OCI-LY7 (cell line): ENCODE data around the gene SPOPL. TPM values are rescaled to one million over a fixed set of nuclear protein-coding genes. Genes with fewer than 3 reads are reported as not detected.

ENCODE experiments used
- BruUV-seq: library from RNA; stranded (reverse); fragments of 400-500 nt; replicated peaks from 2 replicates; lab custom pipeline; 2021; lab: Mats Ljungman, UMichigan
- CTCF ChIA-PET: fragments of 300-600 bp; sonication (Branson Sonifier 250); formaldehyde crosslinking; loops from one replicate; lab custom pipeline; 2022; ENCODE audit warnings: antibody characterized with exemption; ENCODE audit not compliant: unreplicated experiment; lab: Charles Lee
- POLR2A ChIA-PET: fragments of 300-600 bp; sonication (Branson Sonifier 250); formaldehyde crosslinking; loops from one replicate; lab custom pipeline; 2022; ENCODE audit warnings: antibody characterized with exemption; lab: Charles Lee
- DNase-seq: peaks from one replicate; pipeline ENCODE4 v3.0.0-alpha.2; 2015; ENCODE audit warnings: low spot score
- H2AFZ ChIP-seq: fragments of 200-600 bp; sonication (generic), shearing (Covaris generic); 2 replicates; pipeline ENCODE4 v1.6.1; 2014; ENCODE audit warnings: mild to moderate bottlenecking, antibody characterized with exemption, low read length, moderate library complexity
- H3K27ac ChIP-seq: fragments of 200-600 bp; sonication (generic); 2 replicates; pipeline ENCODE4 v1.5.1; 2014; ENCODE audit warnings: mixed run types, low read depth, mild to moderate bottlenecking, moderate library complexity, low read length, inconsistent platforms; ENCODE audit not compliant: poor library complexity, severe bottlenecking
- H3K36me3 ChIP-seq: fragments of 200-600 bp; sonication (generic); 2 replicates; pipeline ENCODE4 v1.6.1; 2014; ENCODE audit warnings: mild to moderate bottlenecking, antibody characterized with exemption, low read length, moderate library complexity, mixed read lengths; ENCODE audit not compliant: insufficient read depth
- H3K4me1 ChIP-seq: fragments of 200-600 bp; sonication (generic); 2 replicates; pipeline ENCODE4 v1.5.1; 2014; ENCODE audit warnings: mild to moderate bottlenecking, low read length; ENCODE audit not compliant: insufficient read depth, poor library complexity, severe bottlenecking
- H3K4me2 ChIP-seq: fragments of 200-600 bp; sonication (generic); 2 replicates; pipeline ENCODE4 v1.6.1; 2014; ENCODE audit warnings: mild to moderate bottlenecking, low read length
- H3K4me3 ChIP-seq: fragments of 200-600 bp; sonication (generic); 2 replicates; pipeline ENCODE4 v1.5.1; 2014; ENCODE audit warnings: mild to moderate bottlenecking, low read depth, low read length; ENCODE audit not compliant: poor library complexity, severe bottlenecking
- H3K79me2 ChIP-seq: fragments of 200-600 bp; sonication (generic); 2 replicates; pipeline ENCODE4 v1.6.1; 2016; ENCODE audit warnings: low read depth, mild to moderate bottlenecking, low read length, moderate library complexity, mixed read lengths; ENCODE audit not compliant: insufficient read depth
- H3K9me2 ChIP-seq: fragments of 200-600 bp; sonication (generic); 2 replicates; pipeline ENCODE4 v1.6.1; 2016; ENCODE audit warnings: mild to moderate bottlenecking, low read length, mixed read lengths; ENCODE audit not compliant: insufficient read depth
- H3K9me3 ChIP-seq: fragments of 200-600 bp; sonication (generic); 2 replicates; pipeline ENCODE4 v1.6.1; 2014; ENCODE audit warnings: mild to moderate bottlenecking, mixed run types, low read length, mixed read lengths
- H4K20me1 ChIP-seq: fragments of 200-600 bp; sonication (generic); 2 replicates; pipeline ENCODE4 v1.6.1; 2014; ENCODE audit warnings: mild to moderate bottlenecking, antibody characterized with exemption, low read length, moderate library complexity, mixed read lengths; ENCODE audit not compliant: insufficient read depth
- EZH2phosphoT487 ChIP-seq: fragments of 200-600 bp; sonication (generic); IDR thresholded peaks from 2 replicates; pipeline ENCODE4 v1.6.1; 2018; ENCODE audit warnings: low read depth, borderline replicate concordance, mild to moderate bottlenecking, mixed run types, antibody characterized with exemption, low read length, moderate library complexity, mixed read lengths
- intact Hi-C: fragments of 100-400 bp; cut with micrococcal nuclease; formaldehyde crosslinking; loops from one replicate; pipeline ENCODE4 v1.10.0; 2022; ENCODE audit not compliant: unreplicated experiment
- total RNA-seq, 2 experiments: library from RNA; depleted of rRNA in 1 of 2; stranded (reverse); fragments of >200 nt in 1 of 2; shearing (Covaris generic) in 1 of 2; gene quantifications; 2 replicates each; pipeline ENCODE4 v1.2.3, GENCODE V29; 2014 to 2022
- TF ChIP-seq, protein P1 (sequence below): fragments of 200-600 bp; sonication (generic); conservative IDR thresholded peaks from 2 replicates; pipeline ENCODE4 v1.5.1; 2014; ENCODE audit warnings: mild to moderate bottlenecking, antibody characterized with exemption, low read length, moderate library complexity, mixed read lengths

Gene SPOPL
- total RNA-seq, 2 experiments from 2014 or later, result 11.4 to 18.3 TPM

DNA sequence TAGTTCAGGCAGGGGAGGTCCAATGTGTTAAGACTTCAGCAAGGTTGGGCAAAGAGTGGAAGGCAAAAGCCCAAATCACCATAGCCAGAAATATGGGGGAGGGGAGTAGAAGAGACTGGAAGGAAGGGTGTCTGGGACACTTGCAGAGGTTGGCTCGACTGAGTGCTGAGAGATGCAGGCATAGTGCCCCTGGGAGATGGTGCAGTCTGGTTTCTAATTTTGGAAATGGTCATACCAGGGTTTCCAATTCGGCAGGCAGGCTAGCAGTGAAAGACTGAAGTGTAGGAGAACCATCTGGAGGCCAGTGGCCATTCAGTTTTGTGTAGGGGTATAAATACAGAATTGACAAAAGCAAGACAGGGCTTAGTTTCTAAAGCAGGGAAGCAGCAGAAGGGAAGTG, 6.2 kb upstream of the SPOPL start:
- POLR2A ChIA-PET, result interaction anchor here (0.8 kb wide), 1 partner anchor 13 kb away, joined by 4 read pairs; no protein-coding TSS in a partner anchor
- no peaks in the 10 kb centered on the region for H3K9me2 ChIP-seq
- intact Hi-C loops, result no loop called here
- no TSS peak for BruUV-seq
- H3K4me2 ChIP-seq, result no peak overlapping the region
- no peaks in the 10 kb centered on the region for H3K36me3 ChIP-seq
- H3K9me3 ChIP-seq, result no peaks in the 10 kb centered on the region
- DNase-seq, result no peak
- no peaks in the 10 kb centered on the region for H3K79me2 ChIP-seq
- no peaks in the 10 kb centered on the region for H3K4me1 ChIP-seq
- H2AFZ ChIP-seq, result no peak overlapping the region
- H4K20me1 ChIP-seq, result no peaks in the 10 kb centered on the region
- no peak overlapping the region for H3K27ac ChIP-seq
- H3K4me3 ChIP-seq, result no peak overlapping the region
- CTCF ChIA-PET, result no interaction called here
- TF ChIP-seq EZH2phosphoT487, result no peak
- TF ChIP-seq, protein P1, sequence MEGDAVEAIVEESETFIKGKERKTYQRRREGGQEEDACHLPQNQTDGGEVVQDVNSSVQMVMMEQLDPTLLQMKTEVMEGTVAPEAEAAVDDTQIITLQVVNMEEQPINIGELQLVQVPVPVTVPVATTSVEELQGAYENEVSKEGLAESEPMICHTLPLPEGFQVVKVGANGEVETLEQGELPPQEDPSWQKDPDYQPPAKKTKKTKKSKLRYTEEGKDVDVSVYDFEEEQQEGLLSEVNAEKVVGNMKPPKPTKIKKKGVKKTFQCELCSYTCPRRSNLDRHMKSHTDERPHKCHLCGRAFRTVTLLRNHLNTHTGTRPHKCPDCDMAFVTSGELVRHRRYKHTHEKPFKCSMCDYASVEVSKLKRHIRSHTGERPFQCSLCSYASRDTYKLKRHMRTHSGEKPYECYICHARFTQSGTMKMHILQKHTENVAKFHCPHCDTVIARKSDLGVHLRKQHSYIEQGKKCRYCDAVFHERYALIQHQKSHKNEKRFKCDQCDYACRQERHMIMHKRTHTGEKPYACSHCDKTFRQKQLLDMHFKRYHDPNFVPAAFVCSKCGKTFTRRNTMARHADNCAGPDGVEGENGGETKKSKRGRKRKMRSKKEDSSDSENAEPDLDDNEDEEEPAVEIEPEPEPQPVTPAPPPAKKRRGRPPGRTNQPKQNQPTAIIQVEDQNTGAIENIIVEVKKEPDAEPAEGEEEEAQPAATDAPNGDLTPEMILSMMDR, result no peak

DNA sequence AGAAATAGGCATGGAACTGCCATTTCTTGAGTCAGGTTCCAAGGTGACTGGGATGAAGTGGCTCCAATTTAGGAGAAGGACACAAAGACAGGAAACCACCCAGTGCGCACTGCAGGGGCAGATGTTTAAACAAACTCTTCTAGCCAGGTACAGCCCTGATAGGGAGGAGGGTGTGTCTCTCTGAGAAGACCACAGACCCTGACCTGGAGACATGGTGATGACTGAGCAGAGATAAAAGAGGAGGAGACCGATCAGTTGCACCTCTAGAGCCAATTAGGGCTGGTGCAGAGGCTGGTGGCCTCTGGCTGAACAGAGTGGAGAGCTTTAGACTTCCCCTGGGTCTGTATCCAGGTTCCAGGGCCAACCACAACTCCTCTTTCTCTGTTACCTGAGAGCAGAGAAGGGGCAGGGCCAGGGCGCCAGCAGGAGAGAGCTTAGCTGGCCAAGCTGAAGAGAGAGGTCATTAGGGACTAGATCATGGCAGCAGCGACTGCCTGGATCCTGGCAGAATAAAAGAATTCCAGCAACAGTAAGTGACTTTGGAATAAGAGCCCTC, 5.4 kb upstream of the SPOPL start:
- no peak overlapping the region for H2AFZ ChIP-seq
- BruUV-seq, result no TSS peak
- no peaks in the 10 kb centered on the region for H3K36me3 ChIP-seq
- no peaks in the 10 kb centered on the region for H3K9me3 ChIP-seq
- intact Hi-C loops, result no loop called here
- POLR2A ChIA-PET, result no interaction called here
- no peak for TF ChIP-seq EZH2phosphoT487
- TF ChIP-seq, protein P1, result no peak
- CTCF ChIA-PET, result no interaction called here
- peaks cover 4% of the 10 kb centered on the region for H3K4me1 ChIP-seq
- H3K27ac ChIP-seq, result no peak overlapping the region
- no peaks in the 10 kb centered on the region for H3K9me2 ChIP-seq
- DNase-seq, result no peak
- H4K20me1 ChIP-seq, result no peaks in the 10 kb centered on the region
- no peak overlapping the region for H3K4me2 ChIP-seq
- H3K4me3 ChIP-seq, result no peak overlapping the region
- H3K79me2 ChIP-seq, result no peaks in the 10 kb centered on the region

DNA sequence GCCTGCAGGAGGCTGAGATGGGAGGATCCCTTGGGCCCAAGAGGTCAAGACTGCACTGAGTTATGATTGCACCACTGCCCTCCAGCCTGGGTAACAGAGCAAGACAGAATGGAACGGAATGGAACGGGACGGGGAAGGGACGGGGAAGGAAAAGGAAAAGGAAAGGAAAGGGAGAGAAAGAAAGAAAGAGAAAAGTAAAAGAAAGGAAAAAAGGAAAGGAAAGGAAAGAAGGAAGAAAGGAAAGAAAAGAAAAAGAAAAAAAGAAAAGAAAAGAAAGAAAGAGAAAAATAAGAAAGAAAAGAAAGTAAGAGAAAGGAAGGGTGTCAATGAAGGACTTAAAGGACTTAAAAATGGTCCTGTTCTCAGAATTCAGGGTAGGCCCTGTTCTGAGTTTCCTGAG, 4.3 kb upstream of the SPOPL start:
- no peak overlapping the region for H3K27ac ChIP-seq
- POLR2A ChIA-PET, result no interaction called here
- DNase-seq, result no peak
- H2AFZ ChIP-seq, result no peak overlapping the region
- H3K9me3 ChIP-seq, result no peaks in the 10 kb centered on the region
- no peak overlapping the region for H3K4me3 ChIP-seq
- H4K20me1 ChIP-seq, result no peaks in the 10 kb centered on the region
- H3K79me2 ChIP-seq, result peaks cover 2% of the 10 kb centered on the region
- BruUV-seq, result no TSS peak
- H3K9me2 ChIP-seq, result no peaks in the 10 kb centered on the region
- H3K4me2 ChIP-seq, result no peak overlapping the region
- H3K36me3 ChIP-seq, result no peaks in the 10 kb centered on the region
- intact Hi-C loops, result no loop called here
- TF ChIP-seq EZH2phosphoT487, result no peak
- TF ChIP-seq, protein P1, result no peak
- H3K4me1 ChIP-seq, result peaks cover 4% of the 10 kb centered on the region
- CTCF ChIA-PET, result no interaction called here
